Sigmoid colon (tissue), 3 donors: ENCODE results near the gene PDIA6.

ENCODE experiments used
- CTCF ChIP-seq, 4 experiments: fragments of 450-650 bp in 3 of 4; fragments of 200-600 bp in 1 of 4; IDR thresholded peaks; one replicate each; pipeline ENCODE4 v1.5.1; 2016 to 2019; ENCODE audit warnings: antibody characterized with exemption in 4 of 4, mild to moderate bottlenecking in 3 of 4, moderate library complexity in 2 of 4
- POLR2A ChIP-seq, 2 donors: fragments of 450-650 bp; IDR thresholded peaks; one replicate each; pipeline ENCODE4 v1.6.1; 2016; ENCODE audit warnings: antibody characterized with exemption in 2 of 2, mild to moderate bottlenecking in 2 of 2, moderate library complexity in 2 of 2

- TF ChIP-seq POLR2A (IDR thresholded peaks at IDR 0.05) (no peak), CTCF (IDR thresholded peaks at IDR 0.05) (no peak)
Observed at GRCh38 chr2:10859278-10859677, 46.7 kb upstream of the PDIA6 start.
